ENCODE measurements around the gene SPNS2. TPM values are rescaled to one million over a fixed set of nuclear protein-coding genes. Genes with fewer than 3 reads are reported as not detected.

The SPNS2 gene
- total RNA-seq, 2 experiments from 2014 or later = 0.33 to 0.53 TPM

- ATAC-seq (ENCODE audit: poor library complexity) = no peak
- ChIA-PET POLR2A (no interaction called here), CTCF (no interaction called here)
- Mint-ChIP-seq H3K4me1 (ENCODE audit: low read depth) (no peaks in the 10 kb centered on the region), H3K9me3 (no peaks in the 10 kb centered on the region), H3K27me3 (no peaks in the 10 kb centered on the region), H3K27ac (no peak overlapping the region), H3K4me3 (no peak overlapping the region), H3K36me3 (ENCODE audit: low read depth) (no peaks in the 10 kb centered on the region)
- intact Hi-C loops (cut with DNase I, micrococcal nuclease) = no loop called here
- no peaks in the 10 kb centered on the region for H3K27me3 ChIP-seq (ENCODE audit: control insufficient read depth in 1 of 2, insufficient read depth in 2 of 2, low read length in 2 of 2)
- H3K4me3 ChIP-seq (ENCODE audit: low read length) = no peak overlapping the region
- no peak for DNase-seq
- H3K36me3 ChIP-seq (ENCODE audit: insufficient read depth, low read length) = no peaks in the 10 kb centered on the region
- no peak for TF ChIP-seq CTCF (IDR thresholded peaks at IDR 0.05)
- no peaks in the 10 kb centered on the region for H3K9me3 ChIP-seq (ENCODE audit: control insufficient read depth in 1 of 2, insufficient read depth in 1 of 2, low read length in 2 of 2)
- no peak overlapping the region for H3K27ac ChIP-seq (ENCODE audit: low read depth in 1 of 2, low read length in 2 of 2)
- H3K4me1 ChIP-seq (ENCODE audit: insufficient read depth, low read length) = no peaks in the 10 kb centered on the region
These were observed 26.4 kb upstream of the SPNS2 start for GRCh38 chr17:4472286-4472685.

- ATAC-seq (ENCODE audit: poor library complexity) (no peak), DNase-seq (no peak)
- H3K27ac ChIP-seq (ENCODE audit: low read depth in 1 of 2, low read length in 2 of 2) = no peak overlapping the region
- no peaks in the 10 kb centered on the region for H3K4me1 Mint-ChIP-seq (ENCODE audit: low read depth)
- POLR2A ChIA-PET = no interaction called here
- no peaks in the 10 kb centered on the region for H3K27me3 Mint-ChIP-seq
- no peaks in the 10 kb centered on the region for H3K9me3 Mint-ChIP-seq
- H3K36me3 Mint-ChIP-seq (ENCODE audit: low read depth) = no peaks in the 10 kb centered on the region
- no peak for TF ChIP-seq CTCF (IDR thresholded peaks at IDR 0.05)
- no peaks in the 10 kb centered on the region for H3K4me1 ChIP-seq (ENCODE audit: insufficient read depth, low read length)
- no peaks in the 10 kb centered on the region for H3K36me3 ChIP-seq (ENCODE audit: insufficient read depth, low read length)
- H3K9me3 ChIP-seq (ENCODE audit: control insufficient read depth in 1 of 2, insufficient read depth in 1 of 2, low read length in 2 of 2) = no peaks in the 10 kb centered on the region
- CTCF ChIA-PET = no interaction called here
- intact Hi-C loops (cut with DNase I, micrococcal nuclease) = no loop called here
- no peak overlapping the region for H3K4me3 Mint-ChIP-seq
- no peak overlapping the region for H3K4me3 ChIP-seq (ENCODE audit: low read length)
- H3K27me3 ChIP-seq (ENCODE audit: control insufficient read depth in 1 of 2, insufficient read depth in 2 of 2, low read length in 2 of 2) = no peaks in the 10 kb centered on the region
- H3K27ac Mint-ChIP-seq = no peak overlapping the region
These were observed 24.6 kb upstream of the SPNS2 start for GRCh38 chr17:4474093-4474492.

DNA sequence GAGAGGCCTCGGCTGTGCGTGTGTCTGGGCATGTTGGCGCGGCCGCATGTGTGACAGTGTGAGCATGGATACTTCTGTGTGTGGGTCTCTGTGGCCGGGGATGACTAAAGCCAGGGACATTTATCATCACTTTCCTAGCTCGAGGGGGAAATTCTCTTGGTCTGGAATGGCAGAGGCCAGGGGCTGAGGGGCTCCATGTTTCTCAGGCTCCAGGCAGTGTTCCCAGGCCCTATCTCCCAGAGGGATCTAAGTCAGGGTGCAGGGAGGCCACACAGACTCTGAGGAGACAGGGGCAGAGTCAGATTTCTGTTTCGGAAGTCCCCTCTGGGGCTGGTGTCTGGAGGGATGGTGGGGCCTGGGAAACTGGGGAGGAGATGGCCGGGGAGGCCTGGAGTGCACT, 23.7 kb upstream of the SPNS2 start:
- intact Hi-C loops (cut with DNase I, micrococcal nuclease) = no loop called here
- Histone ChIP-seq H3K36me3 (ENCODE audit: insufficient read depth, low read length) (no peaks in the 10 kb centered on the region), H3K4me1 (ENCODE audit: insufficient read depth, low read length) (peaks cover 2% of the 10 kb centered on the region), H3K4me3 (ENCODE audit: low read length) (no peak overlapping the region), H3K27ac (ENCODE audit: low read depth in 1 of 2, low read length in 2 of 2) (no peak overlapping the region), H3K9me3 (ENCODE audit: control insufficient read depth in 1 of 2, insufficient read depth in 1 of 2, low read length in 2 of 2) (no peaks in the 10 kb centered on the region), H3K27me3 (ENCODE audit: control insufficient read depth in 1 of 2, insufficient read depth in 2 of 2, low read length in 2 of 2) (no peaks in the 10 kb centered on the region)
- ATAC-seq (ENCODE audit: poor library complexity) (no peak), DNase-seq (no peak)
- Mint-ChIP-seq H3K4me3 (no peak overlapping the region), H3K27me3 (no peaks in the 10 kb centered on the region), H3K36me3 (ENCODE audit: low read depth) (no peaks in the 10 kb centered on the region), H3K9me3 (no peaks in the 10 kb centered on the region), H3K4me1 (ENCODE audit: low read depth) (no peaks in the 10 kb centered on the region), H3K27ac (no peak overlapping the region)
- CTCF ChIA-PET = no interaction called here
- POLR2A ChIA-PET = no interaction called here
- no peak for TF ChIP-seq CTCF (IDR thresholded peaks at IDR 0.05)

Data from CD4-positive, alpha-beta T cell (primary cell).